NCI-H2227 (cell line): ENCODE results near the gene TNNT2.

Experiments
- DNase-seq: peaks from one replicate; lab custom pipeline; 2025; ENCODE audit not compliant: unreplicated experiment; lab: John Stamatoyannopoulos, UW

Gene TNNT2

GRCh38 chr1:201336711-201337450 is 40.6 kb downstream of the TNNT2 start:
- no peak for DNase-seq

DNA sequence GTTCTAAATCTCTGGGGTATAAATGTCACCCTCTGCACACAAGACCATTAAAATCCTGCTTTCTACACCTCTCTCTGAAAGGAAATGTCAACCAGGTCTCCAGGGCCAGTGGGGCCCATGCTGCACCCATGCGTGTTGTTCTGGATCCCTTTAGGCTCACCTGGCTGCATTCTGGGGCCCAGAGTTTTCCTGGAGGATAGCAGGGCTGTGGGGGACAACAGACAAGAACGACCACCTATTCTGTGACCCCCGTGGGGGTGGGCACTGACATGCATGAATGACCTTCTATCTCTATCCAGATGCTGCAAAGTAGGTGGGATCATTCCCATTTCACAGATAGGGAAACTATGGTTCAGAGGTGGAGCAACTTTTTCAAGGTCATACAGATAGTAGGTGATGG is 41.6 kb downstream of the TNNT2 start:
- DNase-seq = no peak

DNA sequence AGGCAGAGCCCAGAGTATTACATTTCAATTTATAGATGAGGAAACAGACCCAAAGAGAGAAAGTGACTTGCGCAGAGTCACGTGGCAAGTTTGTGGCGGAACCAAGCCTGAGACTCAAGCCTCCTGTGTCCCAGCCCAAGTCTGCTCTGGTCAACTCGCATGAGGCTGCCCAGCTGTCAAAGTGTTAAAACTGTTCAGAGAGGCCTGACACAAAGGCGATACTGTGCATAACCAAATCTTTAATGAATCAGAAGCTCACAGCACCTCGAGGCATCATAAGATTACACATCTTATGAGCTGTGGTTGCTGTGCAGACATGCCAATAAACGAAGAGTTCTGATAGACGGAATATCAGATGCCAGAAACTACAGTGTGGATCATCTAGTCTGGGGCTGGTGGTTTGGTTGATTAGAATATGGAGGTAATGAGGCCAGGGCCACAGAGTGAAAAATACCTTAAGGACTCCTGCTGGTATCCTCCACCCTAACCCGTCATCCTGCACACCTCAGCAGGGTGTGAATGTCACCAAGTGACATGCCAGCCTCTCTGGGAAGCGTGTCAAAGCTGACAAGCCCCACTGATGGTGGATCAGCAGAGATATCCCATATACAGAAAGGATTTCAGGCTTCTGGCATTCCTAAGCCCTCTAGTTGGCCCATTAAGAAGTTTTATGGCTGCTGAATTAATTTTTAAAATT is 42.2 kb downstream of the TNNT2 start:
- DNase-seq = no peak

- no peak for DNase-seq
Observed at GRCh38 chr1:201334325-201335173, 42.9 kb downstream of the TNNT2 start.

DNA sequence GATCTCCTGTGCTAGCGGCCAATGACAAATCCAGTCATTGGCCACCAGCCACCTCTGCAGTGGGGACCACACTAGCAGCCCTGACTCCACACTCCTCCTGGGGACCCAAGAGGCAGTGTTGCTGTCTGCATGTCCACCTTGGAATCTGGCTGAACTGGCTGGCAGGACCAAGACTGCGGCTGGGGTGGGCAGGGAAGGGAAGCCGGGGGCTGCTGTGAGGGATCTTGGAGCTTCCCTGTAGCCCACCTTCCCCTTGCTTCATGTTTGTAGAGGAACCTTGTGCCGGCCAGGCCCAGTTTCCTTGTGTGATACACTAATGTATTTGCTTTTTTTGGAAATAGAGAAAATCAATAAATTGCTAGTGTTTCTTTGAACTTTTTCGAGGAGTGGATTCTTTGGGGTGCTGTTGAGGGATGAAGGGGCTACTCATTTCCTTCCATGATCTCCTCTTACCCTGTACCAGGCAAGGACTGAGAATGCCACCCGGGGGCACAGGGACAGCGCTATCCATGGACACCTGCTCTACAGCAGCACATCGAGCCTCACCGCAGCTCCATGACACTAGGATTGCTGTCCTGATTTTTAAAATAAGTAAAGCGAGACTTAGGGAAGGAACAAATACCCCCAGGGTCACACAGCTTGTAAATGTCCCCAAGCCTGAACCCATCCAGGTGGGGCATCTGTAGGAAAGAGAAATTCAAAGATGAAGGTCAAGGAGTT is 44.7 kb downstream of the TNNT2 start:
- DNase-seq = no peak

GRCh38 chr1:201332021-201332420 is 45.5 kb downstream of the TNNT2 start:
- no peak for DNase-seq

DNA sequence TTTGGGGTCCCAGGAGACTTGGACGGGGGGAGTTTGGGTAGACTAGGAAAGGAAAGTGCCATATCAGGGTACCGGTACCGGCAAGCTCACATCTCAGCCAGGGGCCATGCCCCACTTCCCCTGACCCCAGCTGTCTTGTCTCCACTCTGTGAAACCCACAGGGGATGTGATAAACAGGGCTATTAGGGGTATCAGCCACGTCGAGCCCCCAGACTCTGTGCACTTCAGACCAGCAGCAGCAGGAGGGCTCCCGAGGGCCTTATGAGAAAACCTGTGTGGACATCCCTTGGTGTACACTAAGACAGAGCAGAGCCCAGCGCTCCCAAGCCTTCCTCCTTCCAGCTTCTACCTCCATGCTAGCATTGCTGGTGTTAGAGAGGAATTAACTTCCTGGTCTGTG is 46.3 kb downstream of the TNNT2 start:
- no peak for DNase-seq

- DNase-seq = no peak
Observed at GRCh38 chr1:201330541-201330940, 46.9 kb downstream of the TNNT2 start.

- no peak for DNase-seq
Observed at GRCh38 chr1:201329801-201330200, 47.7 kb downstream of the TNNT2 start.

DNA sequence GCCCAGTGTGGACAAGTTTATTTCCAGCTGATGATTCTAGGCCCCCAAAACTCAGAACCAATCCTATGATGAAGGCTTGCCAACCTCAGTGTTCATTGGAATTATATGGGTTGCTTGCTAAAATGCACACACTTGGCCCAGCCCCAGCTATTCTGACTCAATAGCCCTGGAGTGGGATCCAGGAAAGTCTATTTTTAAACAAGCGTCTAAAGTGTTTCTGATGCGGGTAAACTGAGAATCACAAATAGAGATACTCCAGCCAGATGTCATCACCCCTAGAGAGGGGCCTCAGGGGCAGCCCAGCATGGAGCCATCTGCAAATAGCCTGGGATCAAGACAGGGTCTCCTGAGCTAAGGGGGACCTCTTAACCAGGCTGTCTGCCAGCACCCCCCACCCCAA is 48.2 kb downstream of the TNNT2 start:
- no peak for DNase-seq

DNA sequence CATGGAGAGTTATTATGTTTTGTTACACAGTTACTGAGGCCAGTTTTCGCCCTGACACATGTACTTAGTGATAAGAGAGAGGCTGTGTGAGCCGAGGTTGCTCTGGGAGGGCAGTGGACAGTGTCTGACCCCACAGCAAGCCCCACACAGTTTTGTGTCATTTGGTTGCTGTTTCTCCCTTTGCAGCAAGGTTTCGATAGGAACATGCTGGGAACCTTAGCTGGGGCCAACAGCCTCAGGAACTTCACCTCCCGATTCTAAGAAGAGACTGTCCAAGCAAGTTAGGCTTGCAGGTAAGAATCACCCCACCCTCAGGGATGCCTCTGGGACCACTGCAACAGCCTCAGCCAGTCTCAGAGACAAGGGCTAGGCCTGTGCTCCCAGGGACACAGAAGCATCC is 48.9 kb downstream of the TNNT2 start:
- no peak for DNase-seq

GRCh38 chr1:201327687-201328240 is 49.7 kb downstream of the TNNT2 start:
- no peak for DNase-seq

DNA sequence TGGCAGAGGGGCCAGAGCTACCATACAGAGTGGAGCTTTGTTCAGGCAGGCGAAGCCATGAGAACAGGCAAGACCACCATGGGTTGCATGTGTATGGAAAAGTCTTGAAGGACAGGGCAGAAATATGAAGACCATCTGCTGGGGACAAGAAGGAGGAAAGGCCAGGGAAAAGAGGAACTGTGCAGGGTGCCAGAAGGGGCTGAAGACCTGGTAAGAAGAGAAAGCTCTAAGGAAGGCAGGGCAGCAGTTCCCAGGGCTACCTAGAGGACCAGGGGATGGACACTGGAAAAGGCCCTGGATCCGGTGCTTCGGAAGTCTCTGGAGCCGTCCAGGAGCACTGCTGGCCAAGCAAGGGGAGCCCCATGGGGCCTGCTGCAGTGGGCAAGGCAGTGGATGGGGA is 50.8 kb downstream of the TNNT2 start:
- no peak for DNase-seq

- no peak for DNase-seq
Observed at GRCh38 chr1:201325678-201326060, 51.8 kb downstream of the TNNT2 start.

DNA sequence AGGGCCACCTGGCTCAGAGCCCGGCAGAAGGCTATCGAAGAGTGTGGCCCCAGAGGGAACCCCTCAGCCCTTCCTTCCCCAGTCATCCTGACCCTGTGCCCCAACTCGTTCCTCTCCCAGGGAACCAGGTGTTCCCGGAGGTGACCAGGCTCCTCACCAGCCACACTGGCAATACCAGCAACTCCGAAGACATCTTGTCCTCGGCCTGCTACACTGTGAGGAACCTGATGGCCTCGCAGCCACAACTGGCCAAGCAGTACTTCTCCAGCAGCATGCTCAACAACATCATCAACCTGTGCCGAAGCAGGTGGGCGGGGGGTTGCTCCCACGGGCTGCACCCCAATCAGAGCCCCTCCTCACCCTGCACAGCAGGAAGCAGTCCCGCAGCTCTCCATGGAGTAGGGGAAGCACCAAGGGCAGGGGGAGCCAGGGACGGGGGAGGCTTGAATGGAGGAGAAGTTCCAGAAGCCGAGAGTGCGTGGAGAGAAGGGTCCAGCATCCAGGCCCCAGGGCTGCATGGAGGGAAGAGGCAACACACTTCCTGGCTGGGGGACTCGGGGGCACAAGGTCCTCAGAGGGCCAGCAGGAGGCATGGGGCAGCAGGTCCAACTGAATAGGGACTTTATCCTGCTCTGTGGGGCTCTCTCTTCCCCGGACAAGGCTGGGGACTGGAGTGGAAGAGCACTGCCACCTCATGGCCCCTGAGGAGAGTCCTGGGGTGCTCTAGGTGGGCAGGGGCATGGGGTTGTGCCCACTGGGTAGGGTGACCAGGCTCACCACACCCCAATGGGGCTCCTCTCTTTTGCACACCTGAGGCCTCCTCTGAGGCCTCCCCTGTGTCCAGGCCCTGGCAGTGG is 52.4 kb downstream of the TNNT2 start:
- DNase-seq = no peak

GRCh38 chr1:201324306-201324705 is 53.2 kb downstream of the TNNT2 start:
- no peak for DNase-seq

GRCh38 chr1:201322653-201323510 is 54.6 kb downstream of the TNNT2 start:
- no peak for DNase-seq

- no peak for DNase-seq
Observed at GRCh38 chr1:201321826-201322390, 55.6 kb downstream of the TNNT2 start.
